CD4-positive, alpha-beta T cell (primary cell): ENCODE results near the gene COL24A1. TPM values are rescaled to one million over a fixed set of nuclear protein-coding genes. Genes with fewer than 3 reads are reported as not detected.

Experiments
- ATAC-seq: fragments of 200-7000 bp; cut with Tn5 transposase; one replicate; pipeline ENCODE4 v1.10.0; 2022; ENCODE audit warnings: mild to moderate bottlenecking; ENCODE audit not compliant: poor library complexity
- CTCF ChIA-PET: fragments of 350-600 bp; sonication (Branson Sonifier 250); formaldehyde crosslinking; loops from one replicate; lab custom pipeline; 2021; ENCODE audit warnings: antibody characterized with exemption, inconsistent platforms; lab: Charles Lee
- POLR2A ChIA-PET: fragments of 350-600 bp; sonication (Branson Sonifier 250); formaldehyde crosslinking; loops from one replicate; lab custom pipeline; 2021; ENCODE audit warnings: antibody characterized with exemption, inconsistent platforms; lab: Charles Lee
- DNase-seq, 14 experiments: peaks; one replicate each; pipeline ENCODE4 v3.0.0-alpha.2; 2013 to 2020; ENCODE audit warnings: mixed read lengths in 2 of 14
- H3K27ac ChIP-seq, 2 donors: one replicate each; pipeline versions ENCODE4 v1.5.1 to v1.7.0; 2013; ENCODE audit warnings: low read length in 2 of 2, low read depth in 1 of 2, mild to moderate bottlenecking in 1 of 2
- H3K27me3 ChIP-seq, 2 experiments: 1 replicate in 1 of 2; 2 replicates in 1 of 2; pipeline versions ENCODE4 v1.6.1 to v1.7.0; 2013; ENCODE audit warnings: low read length in 2 of 2, control low read depth in 1 of 2, mild to moderate bottlenecking in 1 of 2, moderate library complexity in 1 of 2; ENCODE audit not compliant: insufficient read depth in 2 of 2, control insufficient read depth in 1 of 2
- H3K36me3 ChIP-seq: one replicate; pipeline ENCODE4 v1.6.1; 2013; ENCODE audit warnings: low read length, control low read depth; ENCODE audit not compliant: insufficient read depth
- H3K4me1 ChIP-seq: one replicate; pipeline ENCODE4 v1.6.1; 2013; ENCODE audit warnings: low read length, control low read depth; ENCODE audit not compliant: insufficient read depth
- H3K4me3 ChIP-seq: one replicate; pipeline ENCODE4 v1.5.1; 2013; ENCODE audit warnings: mild to moderate bottlenecking, low read length, moderate library complexity
- H3K9me3 ChIP-seq, 2 experiments: 1 replicate in 1 of 2; 2 replicates in 1 of 2; pipeline versions ENCODE4 v1.6.1 to v1.7.0; 2013; ENCODE audit warnings: low read length in 2 of 2, mild to moderate bottlenecking in 2 of 2, control low read depth in 1 of 2, moderate library complexity in 1 of 2; ENCODE audit not compliant: control insufficient read depth in 1 of 2, insufficient read depth in 1 of 2
- H3K27ac Mint-ChIP-seq: one replicate; pipeline ENCODE4 v1.8.0; 2020; ENCODE audit warnings: mixed read lengths
- H3K27me3 Mint-ChIP-seq: one replicate; pipeline ENCODE4 v1.8.0; 2021; ENCODE audit warnings: mixed read lengths
- H3K36me3 Mint-ChIP-seq: one replicate; pipeline ENCODE4 v1.8.0; 2021; ENCODE audit warnings: low read depth, mixed read lengths
- H3K4me1 Mint-ChIP-seq: one replicate; pipeline ENCODE4 v1.8.0; 2021; ENCODE audit warnings: low read depth, mixed read lengths
- H3K4me3 Mint-ChIP-seq: one replicate; pipeline ENCODE4 v1.8.0; 2020; ENCODE audit warnings: mild to moderate bottlenecking, mixed read lengths
- H3K9me3 Mint-ChIP-seq: one replicate; pipeline ENCODE4 v1.8.0; 2020; ENCODE audit warnings: mixed read lengths
- CTCF ChIP-seq: fragments of 200-600 bp; IDR thresholded peaks from one replicate; pipeline ENCODE4 v1.8.0; 2022; ENCODE audit warnings: antibody characterized with exemption, mild to moderate bottlenecking
- intact Hi-C, 2 experiments: fragments of 100-400 bp; cut with DNase I in 1 of 2; cut with micrococcal nuclease in 1 of 2; formaldehyde crosslinking; loops; one replicate each; pipeline versions ENCODE4 v1.15.1 to v1.9.0; 2023 to 2025; cut with DNase I, micrococcal nuclease
- total RNA-seq, 174 experiments: library from RNA in 2 of 174; stranded (reverse) in 2 of 174; gene quantifications; one replicate each; pipeline ENCODE4 v1.2.3 and lab custom pipeline; 2021 to 2026

The COL24A1 gene
- total RNA-seq, 2 experiments from 2014 or later = 0.25 TPM; not detected in 1

- intact Hi-C loops = no loop called here
- Histone ChIP-seq H3K27me3 (no peaks in the 10 kb centered on the region), H3K4me1 (no peaks in the 10 kb centered on the region), H3K36me3 (no peaks in the 10 kb centered on the region), H3K27ac (no peak overlapping the region), H3K9me3 (no peaks in the 10 kb centered on the region), H3K4me3 (no peak overlapping the region)
- POLR2A ChIA-PET = no interaction called here
- Mint-ChIP-seq H3K36me3 (no peaks in the 10 kb centered on the region), H3K9me3 (no peaks in the 10 kb centered on the region), H3K4me1 (no peaks in the 10 kb centered on the region), H3K4me3 (no peak overlapping the region), H3K27me3 (no peaks in the 10 kb centered on the region), H3K27ac (no peak overlapping the region)
- no peak for ATAC-seq
- TF ChIP-seq CTCF = no peak
- DNase-seq = no peak
- CTCF ChIA-PET = no interaction called here
These were observed 103.4 kb downstream of the COL24A1 start for GRCh38 chr1:86052948-86053698.

GRCh38 chr1:86035101-86035500, 121.5 kb downstream of the COL24A1 start:
- CTCF ChIA-PET = interaction anchor here (1.2 kb wide), 1 partner anchor 30 kb away, joined by 4 read pairs; no protein-coding TSS in a partner anchor
- H3K4me3 Mint-ChIP-seq = no peak overlapping the region
- no peak overlapping the region for H3K27ac Mint-ChIP-seq
- no peaks in the 10 kb centered on the region for H3K4me1 ChIP-seq
- no peaks in the 10 kb centered on the region for H3K36me3 ChIP-seq
- no peak for ATAC-seq
- H3K4me3 ChIP-seq = no peak overlapping the region
- peaks cover 0 to 6% of the 10 kb centered on the region in 2 experiments for H3K9me3 ChIP-seq
- intact Hi-C loops = no loop called here
- H3K27me3 ChIP-seq = no peaks in the 10 kb centered on the region
- no peak overlapping the region for H3K27ac ChIP-seq
- no peaks in the 10 kb centered on the region for H3K36me3 Mint-ChIP-seq
- TF ChIP-seq CTCF = no peak
- POLR2A ChIA-PET = no interaction called here
- H3K27me3 Mint-ChIP-seq = no peaks in the 10 kb centered on the region
- H3K4me1 Mint-ChIP-seq = no peaks in the 10 kb centered on the region
- DNase-seq = no peak
- H3K9me3 Mint-ChIP-seq = no peaks in the 10 kb centered on the region

GRCh38 chr1:86030180-86030579, 126.4 kb downstream of the COL24A1 start:
- Histone ChIP-seq H3K27ac (no peak overlapping the region), H3K36me3 (no peaks in the 10 kb centered on the region), H3K4me3 (no peak overlapping the region), H3K9me3 (peaks cover 0 to 11% of the 10 kb centered on the region in 2 experiments), H3K27me3 (no peaks in the 10 kb centered on the region), H3K4me1 (no peaks in the 10 kb centered on the region)
- no peaks in the 10 kb centered on the region for H3K27me3 Mint-ChIP-seq
- intact Hi-C loops = no loop called here
- no peak overlapping the region for H3K4me3 Mint-ChIP-seq
- H3K9me3 Mint-ChIP-seq = no peaks in the 10 kb centered on the region
- DNase-seq (no peak), ATAC-seq (no peak)
- ChIA-PET CTCF (no interaction called here), POLR2A (no interaction called here)
- H3K4me1 Mint-ChIP-seq = no peaks in the 10 kb centered on the region
- TF ChIP-seq CTCF = no peak
- H3K36me3 Mint-ChIP-seq = no peaks in the 10 kb centered on the region
- H3K27ac Mint-ChIP-seq = no peak overlapping the region
